Spleen (tissue), 7 donors: ENCODE measurements around the gene CALHM3.

ENCODE experiments used
- CTCF ChIP-seq, 11 experiments: fragments of 200-600 bp in 7 of 11; fragments of 450-650 bp in 4 of 11; sonication (generic) in 4 of 11; IDR thresholded peaks in 8 of 11; conservative IDR thresholded peaks in 3 of 11; 1 replicate in 7 of 11; 2 replicates in 4 of 11; pipeline versions ENCODE4 v1.4.0 to v1.8.0; 2016 to 2021; ENCODE audit warnings: antibody characterized with exemption in 11 of 11, inconsistent platforms in 4 of 11, mild to moderate bottlenecking in 1 of 11
- POLR2AphosphoS5 ChIP-seq, 3 donors: sonication (generic); formaldehyde crosslinking; IDR thresholded peaks; one replicate each; pipeline ENCODE4 v1.5.1; 2017; ENCODE audit warnings: antibody characterized with exemption in 3 of 3
- donor health status: DM: no; HTN: no; CAD: no; lungs with moderate emphysema.
- donor health status: DM: no; HTN: no; CAD: no.
- donor health status: DM: no; HTN: no; CAD: no.

- no peak for TF ChIP-seq CTCF (IDR thresholded peaks at IDR 0.05 in 8 of 11, conservative IDR thresholded peaks at IDR 0.05 in 3 of 11)
- no peak for TF ChIP-seq POLR2AphosphoS5 (IDR thresholded peaks at IDR 0.05)
Observed at GRCh38 chr10:103491729-103492364, 12.8 kb upstream of the CALHM3 start.
